Measurements from ENCODE around the gene PEX5. TPM values are rescaled to one million over a fixed set of nuclear protein-coding genes. Genes with fewer than 3 reads are reported as not detected.

PEX5 gene
- total and polyA plus RNA-seq, 2 of the 8 experiments (the other 6 are each of a cell fraction or from before 2014, with no cell fraction given) = 16.8 to 50.5 TPM

- Histone ChIP-seq H3K4ac (replicated peaks; ENCODE audit: insufficient read length, low read depth, low read length) (no peak overlapping the region), H3K56ac (replicated peaks; ENCODE audit: insufficient read length, low read depth, low read length) (no peak overlapping the region), H3K27me3 (replicated peaks in 1 of 4; ENCODE audit: control insufficient read depth in 3 of 4, extremely low read depth in 1 of 4, insufficient read depth in 3 of 4, low read length in 3 of 4) (no peaks in the 10 kb centered on the region; a peak in 1 of 7 replicates), H3K9ac (replicated peaks in 1 of 4; ENCODE audit: extremely low read depth in 1 of 4, low read depth in 3 of 4, low read length in 3 of 4) (no peak overlapping the region), H3K36me3 (ENCODE audit: control insufficient read depth in 2 of 4, insufficient read depth in 4 of 4, low read length in 3 of 4) (no peaks in the 10 kb centered on the region), H4K91ac (replicated peaks; ENCODE audit: insufficient read length, low read length) (no peak overlapping the region), H4K5ac (ENCODE audit: insufficient read length, low read depth, low read length) (no peak overlapping the region), H3K9me3 (ENCODE audit: insufficient read depth in 2 of 2, low read depth in 1 of 2, low read length in 1 of 2) (peaks cover 45 to 55% of the 10 kb centered on the region in 2 experiments), H3K23ac (ENCODE audit: insufficient read length) (no peak overlapping the region), H4K8ac (ENCODE audit: extremely low read depth, insufficient read depth, low read length) (no peak overlapping the region), H3K27ac (ENCODE audit: low read depth, low read length) (no peak overlapping the region), H2BK120ac (replicated peaks; ENCODE audit: low read depth, low read length) (no peak overlapping the region), H2BK20ac (ENCODE audit: low read length) (no peak overlapping the region), H3K4me2 (ENCODE audit: insufficient read depth in 1 of 2, low read depth in 2 of 2, low read length in 2 of 2) (no peak overlapping the region), H3K14ac (ENCODE audit: insufficient read length) (no peak overlapping the region), H3K79me1 (ENCODE audit: low read depth, low read length) (no peaks in the 10 kb centered on the region), H3K79me2 (ENCODE audit: control insufficient read depth in 1 of 2, insufficient read depth in 2 of 2, low read length in 2 of 2) (no peaks in the 10 kb centered on the region), H3K4me1 (replicated peaks in 1 of 4; ENCODE audit: control insufficient read depth in 3 of 4, insufficient read depth in 4 of 4, low read length in 3 of 4) (no peaks in the 10 kb centered on the region), H2AFZ (ENCODE audit: low read length) (no peak overlapping the region), H2BK12ac (ENCODE audit: low read depth, low read length) (no peak overlapping the region), H3K23me2 (ENCODE audit: low read depth, low read length) (no peaks in the 10 kb centered on the region), H3K4me3 (ENCODE audit: extremely low read depth in 1 of 4, insufficient read depth in 2 of 4, low read depth in 3 of 4, low read length in 4 of 4) (no peak overlapping the region), H2BK5ac (ENCODE audit: low read depth, low read length) (no peak overlapping the region), H2BK15ac (ENCODE audit: low read length) (no peak overlapping the region), H2AK5ac (ENCODE audit: low read depth, low read length) (no peak overlapping the region), H3K18ac (ENCODE audit: extremely low read depth, low read length) (no peak overlapping the region), H4K20me1 (replicated peaks in 1 of 2; ENCODE audit: control insufficient read depth in 1 of 2, insufficient read depth in 2 of 2, low read length in 2 of 2) (no peaks in the 10 kb centered on the region)
- POLR2A ChIA-PET (ENCODE audit: partially characterized antibody) = no interaction called here
- FAIRE-seq (no peak), DNase-seq (ENCODE audit: low read depth in 1 of 2, low spot score in 2 of 2) (no peak)
- CTCF ChIA-PET (ENCODE audit: partially characterized antibody) = interaction anchor here (0.6 to 2.1 kb wide), 5 partner anchors 13 to 183 kb away, joined by 3 to 7 read pairs (median 4); partner anchors contain the start of gene C1RL
- TF ChIP-seq MAX (IDR thresholded peaks at IDR 0.05) (no peak), PHF8 (conservative IDR thresholded peaks at IDR 0.05; ENCODE audit: low read depth, low read length) (no peak)
These were observed 14.0 kb upstream of the PEX5 start for GRCh38 chr12:7175493-7175892.
